Astrocyte of the cerebellum (primary cell): ENCODE results near the gene ESYT2.
A peak's percentile ranks its signal among the peaks of the same experiment; 100 is the strongest.

ENCODE experiments used
- DNase-seq: peaks from one replicate; pipeline ENCODE4 v3.0.0-alpha.2; 2011; ENCODE audit warnings: low read depth
- H3K4me3 ChIP-seq: 2 replicates; pipeline ENCODE4 v1.5.1; 2011; ENCODE audit warnings: mild to moderate bottlenecking, low read depth, low read length, moderate library complexity
- CTCF ChIP-seq: IDR thresholded peaks from 2 replicates; pipeline ENCODE4 v1.5.1; 2012; ENCODE audit warnings: low read length, low read depth, moderate library complexity, mild to moderate bottlenecking; ENCODE audit errors: missing control alignments
- in situ Hi-C: cut with HindIII; loops from 2 replicates; pipeline ENCODE4 v1.10.0; 2017; ENCODE audit warnings: low sequenced_read_pairs

Gene ESYT2

GRCh38 chr7:158831738-158832091 is 2.4 kb upstream of the ESYT2 start:
- no peak for DNase-seq
- H3K4me3 ChIP-seq, result no peak overlapping the region
- no peak for TF ChIP-seq CTCF
- in situ Hi-C loops, result no loop called here

GRCh38 chr7:158830211-158830723 is 958 bp upstream of the ESYT2 start:
- H3K4me3 ChIP-seq, result peak overlapping the region; percentile 85
- TF ChIP-seq CTCF, result no peak
- DNase-seq, result no peak
- in situ Hi-C loops, result no loop called here

GRCh38 chr7:158829021-158829341 is 328 bp downstream of the ESYT2 start:
- no peak for TF ChIP-seq CTCF
- DNase-seq, result no peak
- in situ Hi-C loops, result no loop called here
- peak overlapping the region; percentile 85 for H3K4me3 ChIP-seq

- peak overlapping the region; percentile 85 for H3K4me3 ChIP-seq
- DNase-seq, result no peak
- TF ChIP-seq CTCF, result no peak
- in situ Hi-C loops, result no loop called here
Measured at GRCh38 chr7:158828133-158829020, 932 bp downstream of the ESYT2 start.

- no peak for TF ChIP-seq CTCF
- H3K4me3 ChIP-seq, result peak overlapping the region; percentile 85
- in situ Hi-C loops, result no loop called here
- no peak for DNase-seq
Measured at GRCh38 chr7:158827411-158828132, 1.7 kb downstream of the ESYT2 start.

GRCh38 chr7:158825628-158826289 is 3.5 kb downstream of the ESYT2 start:
- no peak for DNase-seq
- in situ Hi-C loops, result no loop called here
- TF ChIP-seq CTCF, result no peak
- H3K4me3 ChIP-seq, result no peak overlapping the region
